ENCODE results near the gene PSAPL1.

- no peak for TF ChIP-seq CTCF (conservative IDR thresholded peaks at IDR 0.05)
- no peak for TF ChIP-seq EZH2 (IDR thresholded peaks at IDR 0.05; ENCODE audit: low read depth)
Measured at GRCh38 chr4:7463566-7464258, 29.0 kb upstream of the PSAPL1 start.

Measured in PC-9 (cell line).